Pulmonary artery endothelial cell (primary cell): ENCODE results near the gene MYL10. TPM values are rescaled to one million over a fixed set of nuclear protein-coding genes. Genes with fewer than 3 reads are reported as not detected.
A peak's percentile ranks its signal among the peaks of the same experiment; 100 is the strongest.
"Not testable (repeated sequence)": the region's sequence is repeated elsewhere in the genome, so short reads cannot be mapped to it uniquely, and the experiment has no call there.

ENCODE experiments used
- DNase-seq: peaks from one replicate; pipeline ENCODE4 v3.0.0-alpha.2; 2011; ENCODE audit warnings: low read depth, low spot score
- total RNA-seq: library from RNA; depleted of rRNA; stranded (reverse); fragments of >200 nt; gene quantifications from 2 replicates; pipeline ENCODE4 v1.2.3, GENCODE V29; 2014

MYL10 gene
- total RNA-seq, 1 donor from 2014 or later: not detected

- no peak for DNase-seq
Measured at GRCh38 chr7:101651112-101651511, 22.0 kb upstream of the MYL10 start.

GRCh38 chr7:101650579-101651081 is 21.5 kb upstream of the MYL10 start:
- DNase-seq: no peak

- DNase-seq: not testable (repeated sequence)
Measured at GRCh38 chr7:101647876-101648275, 18.8 kb upstream of the MYL10 start.

GRCh38 chr7:101645951-101646350 is 16.9 kb upstream of the MYL10 start:
- no peak for DNase-seq

GRCh38 chr7:101644879-101645278 is 15.8 kb upstream of the MYL10 start:
- no peak for DNase-seq

- DNase-seq: not testable (repeated sequence)
Measured at GRCh38 chr7:101639127-101639526, 10.0 kb upstream of the MYL10 start.

GRCh38 chr7:101636822-101637623 is 7.9 kb upstream of the MYL10 start:
- DNase-seq: no peak

GRCh38 chr7:101635484-101635883 is 6.4 kb upstream of the MYL10 start:
- no peak for DNase-seq

- no peak for DNase-seq
Measured at GRCh38 chr7:101634196-101634717, 5.2 kb upstream of the MYL10 start.

- DNase-seq: no peak
Measured at GRCh38 chr7:101633511-101633910, 4.4 kb upstream of the MYL10 start.

GRCh38 chr7:101632641-101633040 is 3.5 kb upstream of the MYL10 start:
- DNase-seq: no peak

GRCh38 chr7:101631224-101631714 is 2.2 kb upstream of the MYL10 start:
- DNase-seq: no peak

GRCh38 chr7:101630591-101630990 is 1.5 kb upstream of the MYL10 start:
- DNase-seq: peak; percentile 15

- DNase-seq: no peak
Measured at GRCh38 chr7:101628522-101628921, 574 bp downstream of the MYL10 start.

GRCh38 chr7:101626758-101627157 is 2.3 kb downstream of the MYL10 start:
- no peak for DNase-seq

- no peak for DNase-seq
Measured at GRCh38 chr7:101626069-101626671, 2.9 kb downstream of the MYL10 start.

- no peak for DNase-seq
Measured at GRCh38 chr7:101625031-101625791, 3.9 kb downstream of the MYL10 start.

- DNase-seq: no peak
Measured at GRCh38 chr7:101624246-101625001, 4.7 kb downstream of the MYL10 start.

- no peak for DNase-seq
Measured at GRCh38 chr7:101622609-101623173, 6.4 kb downstream of the MYL10 start.

GRCh38 chr7:101620991-101621390 is 8.1 kb downstream of the MYL10 start:
- no peak for DNase-seq

- DNase-seq: no peak
Measured at GRCh38 chr7:101620395-101620794, 8.7 kb downstream of the MYL10 start.
